Stimulated activated naive CD8-positive, alpha-beta T cell treated with anti-CD3 and anti-CD28 coated beads, Interleukin-15, amount 100 ng/mL, for 72 hours (primary cell): ENCODE results near the gene PPP2R2B.

Experiments
- ATAC-seq: fragments of 150-1000 bp; cut with Tn5 transposase; 2 replicates; pipeline ENCODE4 v1.10.0; 2021; ENCODE audit warnings: mild to moderate bottlenecking, moderate library complexity
- DNase-seq, 2 donors: peaks; one replicate each; pipeline ENCODE4 v3.0.0; 2021 to 2022
- H3K27ac Mint-ChIP-seq, 2 donors: one replicate each; pipeline ENCODE4 v1.8.0; 2022; ENCODE audit warnings: mild to moderate bottlenecking in 2 of 2, mixed read lengths in 2 of 2, moderate library complexity in 2 of 2
- H3K27me3 Mint-ChIP-seq: one replicate; pipeline ENCODE4 v1.8.0; 2022; ENCODE audit warnings: mixed read lengths
- H3K4me1 Mint-ChIP-seq: one replicate; pipeline ENCODE4 v1.8.0; 2022; ENCODE audit warnings: mild to moderate bottlenecking, mixed read lengths
- H3K4me3 Mint-ChIP-seq, 2 donors: one replicate each; pipeline ENCODE4 v1.8.0; 2022; ENCODE audit warnings: mild to moderate bottlenecking in 2 of 2, mixed read lengths in 2 of 2, moderate library complexity in 1 of 2
- H3K9me3 Mint-ChIP-seq, 2 donors: one replicate each; pipeline ENCODE4 v1.8.0; 2022; ENCODE audit warnings: mixed read lengths in 2 of 2

Gene PPP2R2B

GRCh38 chr5:146893991-146894390 is 15.4 kb upstream of the PPP2R2B start:
- H3K4me3 Mint-ChIP-seq, result no peak overlapping the region
- ATAC-seq (no peak), DNase-seq (no peak)
- H3K9me3 Mint-ChIP-seq, result no peaks in the 10 kb centered on the region
- H3K4me1 Mint-ChIP-seq, result peaks cover 15% of the 10 kb centered on the region
- H3K27ac Mint-ChIP-seq, result no peak overlapping the region
- no peaks in the 10 kb centered on the region for H3K27me3 Mint-ChIP-seq

- Mint-ChIP-seq H3K27me3 (no peaks in the 10 kb centered on the region), H3K27ac (no peak overlapping the region), H3K9me3 (no peaks in the 10 kb centered on the region), H3K4me3 (no peak overlapping the region), H3K4me1 (peaks cover 15% of the 10 kb centered on the region)
- DNase-seq, result no peak
- no peak for ATAC-seq
Measured at GRCh38 chr5:146892231-146892630, 13.7 kb upstream of the PPP2R2B start.

DNA sequence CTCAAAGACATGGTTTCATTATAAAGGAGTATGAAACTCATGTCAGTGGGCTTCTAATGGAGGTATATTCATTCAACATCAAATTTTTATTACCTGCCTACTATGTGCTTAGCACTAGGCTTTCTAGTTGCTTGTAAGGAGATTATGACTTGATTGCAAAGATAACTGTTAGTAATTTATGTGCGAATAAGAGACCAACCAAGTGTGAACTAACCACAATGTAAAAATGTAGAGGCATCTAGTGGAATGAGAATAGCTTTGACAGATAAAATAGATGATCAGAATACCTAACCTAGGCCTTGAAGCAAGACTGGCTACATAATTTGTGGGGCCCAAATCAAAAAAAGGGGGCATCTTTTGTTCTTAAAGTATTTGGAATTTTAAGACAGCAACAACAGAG is 13.0 kb upstream of the PPP2R2B start:
- no peak overlapping the region for H3K27ac Mint-ChIP-seq
- H3K27me3 Mint-ChIP-seq, result no peaks in the 10 kb centered on the region
- DNase-seq, result no peak
- no peak for ATAC-seq
- H3K4me3 Mint-ChIP-seq, result no peak overlapping the region
- H3K4me1 Mint-ChIP-seq, result peaks cover 13% of the 10 kb centered on the region
- H3K9me3 Mint-ChIP-seq, result no peaks in the 10 kb centered on the region

DNA sequence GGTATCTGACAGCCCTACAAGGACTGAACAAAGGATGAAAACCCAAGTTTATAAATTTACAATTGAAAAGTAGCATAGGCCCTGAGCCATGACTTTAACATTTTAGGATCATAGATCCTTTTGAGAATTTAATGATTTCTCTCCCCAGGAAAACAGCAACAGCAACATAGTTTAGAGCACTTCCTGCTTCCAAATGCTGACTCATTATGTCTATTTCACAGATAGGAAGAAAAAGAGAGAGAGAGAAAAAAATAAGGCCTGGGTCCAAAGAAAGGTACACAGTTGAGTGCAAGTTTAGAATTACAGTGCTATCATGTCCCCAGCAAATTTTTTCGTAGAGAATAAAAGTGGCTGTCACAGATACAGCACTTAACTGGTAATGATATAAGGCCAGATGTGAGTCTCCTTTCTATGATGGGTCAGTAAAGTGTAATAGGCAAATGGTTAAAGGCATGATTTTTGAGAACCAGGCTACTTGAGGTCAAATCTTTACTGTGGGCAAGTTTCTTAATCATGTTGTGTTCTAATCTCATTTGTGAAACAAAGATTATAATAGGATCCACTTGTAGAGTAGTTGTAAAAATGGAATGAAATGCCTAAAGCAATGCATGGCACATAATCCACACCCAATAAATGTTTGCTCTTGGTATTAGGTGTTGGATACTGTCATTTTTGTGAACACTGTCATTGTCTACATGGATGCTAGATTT is 12.3 kb upstream of the PPP2R2B start:
- Mint-ChIP-seq H3K27ac (no peak overlapping the region), H3K4me3 (no peak overlapping the region), H3K9me3 (no peaks in the 10 kb centered on the region), H3K27me3 (no peaks in the 10 kb centered on the region), H3K4me1 (peaks cover 9% of the 10 kb centered on the region)
- ATAC-seq (no peak), DNase-seq (no peak)

GRCh38 chr5:146890066-146890465 is 11.5 kb upstream of the PPP2R2B start:
- Mint-ChIP-seq H3K4me1 (peaks cover 6% of the 10 kb centered on the region), H3K27me3 (no peaks in the 10 kb centered on the region), H3K27ac (no peak overlapping the region), H3K9me3 (no peaks in the 10 kb centered on the region), H3K4me3 (no peak overlapping the region)
- DNase-seq (no peak), ATAC-seq (no peak)

DNA sequence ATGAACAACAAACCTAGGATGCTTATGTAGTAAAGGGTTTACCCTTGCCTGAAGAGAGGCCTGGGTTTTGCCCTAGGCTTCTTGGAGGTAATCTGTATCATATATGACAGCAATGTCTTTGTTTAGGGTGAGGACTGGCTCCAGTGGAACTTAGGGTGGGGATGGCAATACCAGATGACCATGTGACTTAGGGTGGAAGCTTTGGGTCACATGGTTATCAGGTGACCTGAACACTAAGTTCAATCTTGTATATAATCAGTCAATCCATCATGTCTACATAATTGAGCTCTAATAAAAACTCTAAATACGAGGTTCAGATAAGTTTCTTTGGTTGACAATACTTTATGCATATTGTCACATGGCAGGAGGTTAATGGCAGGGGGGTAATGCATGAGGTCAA is 10.6 kb upstream of the PPP2R2B start:
- no peaks in the 10 kb centered on the region for H3K9me3 Mint-ChIP-seq
- no peak overlapping the region for H3K27ac Mint-ChIP-seq
- no peaks in the 10 kb centered on the region for H3K27me3 Mint-ChIP-seq
- no peak for DNase-seq
- ATAC-seq, result no peak
- H3K4me3 Mint-ChIP-seq, result no peak overlapping the region
- no peaks in the 10 kb centered on the region for H3K4me1 Mint-ChIP-seq

GRCh38 chr5:146888351-146888978 is 9.9 kb upstream of the PPP2R2B start:
- Mint-ChIP-seq H3K4me3 (no peak overlapping the region), H3K9me3 (no peaks in the 10 kb centered on the region), H3K27me3 (no peaks in the 10 kb centered on the region), H3K4me1 (no peaks in the 10 kb centered on the region), H3K27ac (no peak overlapping the region)
- DNase-seq (no peak), ATAC-seq (no peak)

GRCh38 chr5:146884066-146884626 is 5.6 kb upstream of the PPP2R2B start:
- H3K9me3 Mint-ChIP-seq, result no peaks in the 10 kb centered on the region
- no peak overlapping the region for H3K4me3 Mint-ChIP-seq
- H3K27ac Mint-ChIP-seq, result no peak overlapping the region
- DNase-seq (no peak), ATAC-seq (no peak)
- H3K27me3 Mint-ChIP-seq, result peaks cover 17% of the 10 kb centered on the region
- no peaks in the 10 kb centered on the region for H3K4me1 Mint-ChIP-seq

DNA sequence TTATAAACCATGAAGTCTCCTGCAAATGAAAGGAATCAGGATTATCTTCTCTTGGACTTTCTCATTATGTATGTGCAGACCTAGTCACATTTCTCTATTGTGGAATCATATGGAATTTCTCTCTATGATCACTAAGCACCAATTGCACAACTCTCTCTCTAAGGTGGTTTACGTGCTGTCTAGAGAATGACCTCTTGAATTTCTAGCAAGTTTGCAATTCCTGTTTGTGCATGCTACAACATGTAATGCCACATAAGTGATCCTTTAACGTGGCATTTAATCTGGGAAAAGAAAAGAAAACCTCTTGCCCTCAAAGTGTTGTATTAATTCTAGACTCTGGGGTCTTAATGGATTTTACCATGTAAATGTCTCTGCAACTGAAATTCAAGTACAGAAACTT is 5.0 kb upstream of the PPP2R2B start:
- Mint-ChIP-seq H3K9me3 (no peaks in the 10 kb centered on the region), H3K4me3 (no peak overlapping the region), H3K27me3 (peaks cover 23% of the 10 kb centered on the region), H3K27ac (no peak overlapping the region), H3K4me1 (peaks cover 5% of the 10 kb centered on the region)
- ATAC-seq (no peak), DNase-seq (no peak)

GRCh38 chr5:146880966-146881365 is 2.4 kb upstream of the PPP2R2B start:
- H3K4me3 Mint-ChIP-seq, result no peak overlapping the region
- peaks cover 10% of the 10 kb centered on the region for H3K4me1 Mint-ChIP-seq
- ATAC-seq (no peak), DNase-seq (no peak)
- H3K27me3 Mint-ChIP-seq, result peaks cover 26% of the 10 kb centered on the region
- H3K9me3 Mint-ChIP-seq, result no peaks in the 10 kb centered on the region
- H3K27ac Mint-ChIP-seq, result no peak overlapping the region

DNA sequence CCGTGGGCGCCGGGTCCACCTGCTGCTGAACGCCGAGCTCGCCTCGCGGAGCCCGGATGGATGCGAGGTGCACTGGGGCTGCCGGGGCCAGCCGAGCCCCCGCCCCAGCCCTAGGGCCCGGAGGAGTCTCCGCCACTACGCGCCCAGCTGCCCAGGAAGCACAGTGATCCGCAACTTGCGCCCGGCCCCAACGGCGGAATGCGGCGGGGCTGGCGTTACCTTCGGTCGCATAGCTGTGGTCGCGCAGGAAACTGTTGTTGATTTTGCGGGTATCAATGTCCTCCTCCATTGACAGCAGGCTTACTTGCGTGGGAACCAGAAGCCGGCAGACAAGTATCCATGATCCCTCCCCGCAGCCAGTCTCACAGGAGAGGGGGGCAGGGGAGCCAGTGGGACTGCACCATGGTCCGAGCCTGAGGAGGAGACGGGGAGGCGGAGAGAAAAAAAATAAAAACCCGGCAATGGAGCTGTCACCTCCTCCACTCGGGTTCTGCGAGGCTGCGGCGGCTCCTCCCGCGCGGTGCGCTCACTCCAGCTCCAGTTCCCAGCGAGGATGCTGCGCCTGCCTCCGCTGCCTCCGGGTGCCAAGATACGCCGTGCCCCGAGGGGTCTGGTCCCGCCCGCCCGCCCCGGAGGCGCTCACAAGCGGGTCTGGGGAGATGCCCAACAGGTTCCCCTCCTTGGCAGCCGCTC is 628 bp downstream of the PPP2R2B start:
- H3K9me3 Mint-ChIP-seq, result no peaks in the 10 kb centered on the region
- H3K4me1 Mint-ChIP-seq, result peaks cover 10% of the 10 kb centered on the region
- ATAC-seq (peak; percentile 62), DNase-seq (peak; percentile 21 to 33)
- peaks cover 33% of the 10 kb centered on the region for H3K27me3 Mint-ChIP-seq
- no peak overlapping the region for H3K27ac Mint-ChIP-seq
- peak overlapping the region; percentile 83 to 89 for H3K4me3 Mint-ChIP-seq

- DNase-seq (peak in 1 of 2 donors; percentile 2), ATAC-seq (peak; percentile 18)
- Mint-ChIP-seq H3K27me3 (peaks cover 33% of the 10 kb centered on the region), H3K9me3 (no peaks in the 10 kb centered on the region), H3K4me1 (peaks cover 10% of the 10 kb centered on the region), H3K4me3 (peak overlapping the region; percentile 83 to 89), H3K27ac (no peak overlapping the region)
Measured at GRCh38 chr5:146877178-146877681, 1.3 kb downstream of the PPP2R2B start.

GRCh38 chr5:146873186-146873917 is 5.2 kb downstream of the PPP2R2B start:
- peaks cover 9% of the 10 kb centered on the region for H3K27me3 Mint-ChIP-seq
- H3K9me3 Mint-ChIP-seq, result no peaks in the 10 kb centered on the region
- no peak overlapping the region for H3K4me3 Mint-ChIP-seq
- H3K27ac Mint-ChIP-seq, result no peak overlapping the region
- DNase-seq (no peak), ATAC-seq (no peak)
- peaks cover 8% of the 10 kb centered on the region for H3K4me1 Mint-ChIP-seq

- Mint-ChIP-seq H3K27me3 (peaks cover 8% of the 10 kb centered on the region), H3K4me3 (no peak overlapping the region), H3K9me3 (no peaks in the 10 kb centered on the region), H3K4me1 (peaks cover 8% of the 10 kb centered on the region), H3K27ac (no peak overlapping the region)
- no peak for DNase-seq
- no peak for ATAC-seq
Measured at GRCh38 chr5:146872188-146872587, 6.4 kb downstream of the PPP2R2B start.

DNA sequence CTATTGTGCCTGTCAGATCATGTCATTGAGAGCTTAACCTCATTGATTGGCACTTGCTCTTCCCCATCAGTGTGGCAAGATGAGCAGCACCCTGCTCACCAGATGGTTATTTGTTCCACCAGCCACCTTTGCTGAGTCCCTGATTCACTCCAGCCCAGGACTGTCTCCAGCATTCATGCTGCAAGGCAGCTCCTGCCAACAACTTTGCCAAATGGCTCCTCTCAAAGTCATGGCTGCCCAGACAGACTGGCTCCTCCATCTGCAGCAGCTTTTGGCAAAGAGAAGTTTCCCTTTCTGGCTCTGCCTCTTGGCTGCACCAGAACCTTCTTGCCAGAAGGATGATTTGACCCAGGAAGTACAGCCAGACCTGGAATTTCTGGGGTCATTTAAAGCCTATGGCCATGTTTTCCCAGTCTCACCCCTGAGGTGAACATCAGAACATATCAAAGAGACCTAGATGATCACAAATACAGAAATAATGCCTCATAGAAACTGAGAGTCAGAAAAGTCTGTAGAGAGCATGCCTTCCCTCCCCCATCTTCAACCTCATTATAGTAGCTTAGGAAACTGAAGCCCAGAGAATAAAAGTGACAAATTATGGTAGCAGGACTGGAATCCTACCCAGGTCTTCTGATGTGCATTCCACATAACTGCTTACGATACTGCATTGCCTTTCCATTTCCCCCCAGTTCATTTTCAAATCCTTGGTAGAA is 10.4 kb downstream of the PPP2R2B start:
- Mint-ChIP-seq H3K27ac (no peak overlapping the region), H3K9me3 (no peaks in the 10 kb centered on the region), H3K4me1 (peaks cover 8% of the 10 kb centered on the region), H3K27me3 (no peaks in the 10 kb centered on the region), H3K4me3 (no peak overlapping the region)
- DNase-seq (no peak), ATAC-seq (no peak)
